ENCODE measurements around the gene CSMD2.
"Not testable (repeated sequence)": the region's sequence is repeated elsewhere in the genome, so short reads cannot be mapped to it uniquely, and the experiment has no call there.

CSMD2 gene

DNA sequence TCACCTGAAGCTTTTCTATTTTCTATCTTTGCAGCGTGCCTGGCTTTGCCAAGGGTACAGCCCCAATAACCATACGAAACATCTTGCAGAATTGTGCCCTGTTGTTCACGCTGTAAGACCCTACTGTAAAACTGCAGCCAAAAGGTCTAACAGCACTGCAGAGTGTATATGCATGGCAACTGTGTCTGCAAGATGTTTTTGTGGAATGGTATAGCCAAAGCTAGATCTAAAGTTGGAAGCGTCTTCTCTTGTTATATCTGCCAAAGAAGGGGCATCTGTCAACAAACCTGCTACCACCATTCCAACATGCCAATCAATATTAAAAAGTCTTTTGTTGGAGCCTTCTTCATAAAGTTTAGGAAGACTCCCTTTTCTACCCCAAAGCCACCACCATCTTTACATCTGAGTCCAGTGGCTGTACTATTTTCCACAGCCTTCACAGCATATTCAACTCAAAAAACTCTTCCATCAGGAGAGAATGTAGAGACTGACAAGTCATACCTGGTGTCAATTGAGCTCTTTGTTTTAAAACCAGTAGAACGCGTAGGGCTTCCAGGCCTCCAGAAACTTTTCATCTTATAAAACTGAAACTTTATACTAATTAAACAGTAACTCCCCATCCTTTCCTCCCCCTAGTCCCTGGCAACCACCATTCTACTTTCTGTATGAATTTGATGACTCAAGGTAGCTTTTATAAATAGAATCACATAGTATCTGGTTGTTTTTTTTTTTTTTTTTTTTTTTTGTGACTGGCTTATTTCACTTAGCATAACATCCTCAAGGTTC is 652.6 kb downstream of the CSMD2 start:
- DNase-seq, result no peak

DNA sequence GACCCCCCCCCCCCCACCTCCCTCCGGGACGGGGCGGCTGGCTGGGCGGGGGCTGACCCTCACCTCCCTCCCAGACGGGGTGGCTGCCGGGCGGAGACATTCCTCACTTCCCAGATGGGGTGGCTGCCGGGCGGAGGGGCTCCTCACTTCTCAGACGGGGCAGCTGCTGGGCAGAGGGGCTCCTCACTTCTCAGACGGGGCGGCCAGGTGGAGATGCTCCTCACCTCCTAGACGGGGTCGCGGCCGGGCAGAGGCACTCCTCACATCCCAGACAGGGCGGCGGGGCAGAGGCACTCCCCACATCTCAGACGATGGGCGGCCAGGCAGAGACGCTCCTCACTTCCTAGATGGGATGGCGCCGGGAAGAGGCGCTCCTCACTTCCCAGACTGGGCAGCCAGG is 655.8 kb downstream of the CSMD2 start:
- not testable (repeated sequence) for DNase-seq

DNA sequence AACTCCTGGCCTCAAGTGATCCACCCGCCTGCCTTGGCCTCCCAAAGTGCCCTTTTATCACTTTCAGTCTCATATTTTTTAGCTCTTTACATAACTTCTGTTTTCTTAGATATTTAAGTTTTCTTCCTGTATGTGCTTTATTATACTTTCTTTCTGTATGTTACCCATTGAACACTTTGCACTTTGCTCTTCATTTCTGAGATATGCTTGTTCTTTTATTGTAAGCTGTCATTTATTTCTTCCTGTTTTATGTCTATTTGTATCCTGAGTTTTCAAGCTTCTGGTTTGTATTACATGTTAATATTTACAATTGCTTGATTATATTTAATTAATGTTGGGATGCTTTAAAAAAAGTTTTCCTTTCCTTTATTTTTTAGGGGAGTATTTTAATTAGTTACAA is 656.9 kb downstream of the CSMD2 start:
- DNase-seq, result no peak

DNA sequence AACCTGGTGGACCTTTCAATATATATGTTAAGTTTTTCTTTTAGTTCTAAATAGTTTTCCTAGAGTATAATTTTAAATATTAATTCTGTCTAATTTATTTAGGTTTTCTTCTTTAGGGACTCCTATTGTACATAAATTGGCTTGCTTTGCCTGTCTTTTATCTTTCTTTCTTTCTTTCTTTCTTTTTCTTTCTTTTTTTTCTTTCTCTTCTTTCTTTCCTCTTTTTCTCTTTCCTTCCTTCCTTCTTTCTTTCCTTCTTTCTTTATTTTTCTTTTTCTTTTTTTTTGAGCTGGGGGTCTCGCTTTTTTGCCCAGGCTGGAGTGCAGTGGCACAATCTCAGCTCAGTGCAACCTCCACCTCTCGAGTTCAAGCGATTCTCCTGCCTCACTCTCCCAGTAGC is 657.4 kb downstream of the CSMD2 start:
- no peak for DNase-seq

DNA sequence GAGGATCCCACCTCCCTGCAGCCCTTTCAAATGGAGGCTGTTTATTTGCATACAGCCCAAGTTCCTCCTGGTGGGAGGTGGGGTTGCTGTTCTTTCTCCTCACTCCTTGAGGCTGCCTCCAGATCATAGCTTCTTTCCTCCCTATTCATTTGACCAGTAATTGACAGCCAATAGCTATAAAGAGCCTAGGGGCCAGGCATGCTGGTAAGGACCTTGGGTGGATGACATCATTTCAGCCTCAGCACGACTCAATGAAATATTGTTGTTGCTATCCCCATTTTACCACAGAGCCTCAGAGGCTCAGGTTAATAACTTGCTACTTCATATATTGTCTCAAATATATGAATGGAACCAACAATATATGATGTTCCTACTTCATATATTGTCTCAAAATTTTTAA is 661.5 kb downstream of the CSMD2 start:
- no peak for DNase-seq

DNA sequence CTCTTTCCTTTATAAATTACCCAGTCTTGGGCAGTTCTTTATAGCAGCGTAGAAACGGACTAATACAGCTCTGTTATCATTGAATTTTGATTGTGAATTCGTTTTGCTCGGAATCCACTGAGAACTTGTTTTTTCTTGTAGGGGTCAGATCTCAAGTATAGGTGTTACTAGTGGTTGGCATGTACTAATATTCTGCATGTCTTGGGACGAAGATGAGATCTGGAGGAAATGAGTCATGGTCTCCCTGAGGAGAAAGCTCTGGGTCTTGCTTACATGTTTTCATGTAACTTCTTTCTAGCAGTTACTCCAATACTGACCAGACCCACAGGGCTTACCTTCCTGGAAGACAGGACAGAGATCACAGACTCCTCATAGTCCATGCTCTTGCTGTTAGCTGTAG is 662.3 kb downstream of the CSMD2 start:
- no peak for DNase-seq

DNA sequence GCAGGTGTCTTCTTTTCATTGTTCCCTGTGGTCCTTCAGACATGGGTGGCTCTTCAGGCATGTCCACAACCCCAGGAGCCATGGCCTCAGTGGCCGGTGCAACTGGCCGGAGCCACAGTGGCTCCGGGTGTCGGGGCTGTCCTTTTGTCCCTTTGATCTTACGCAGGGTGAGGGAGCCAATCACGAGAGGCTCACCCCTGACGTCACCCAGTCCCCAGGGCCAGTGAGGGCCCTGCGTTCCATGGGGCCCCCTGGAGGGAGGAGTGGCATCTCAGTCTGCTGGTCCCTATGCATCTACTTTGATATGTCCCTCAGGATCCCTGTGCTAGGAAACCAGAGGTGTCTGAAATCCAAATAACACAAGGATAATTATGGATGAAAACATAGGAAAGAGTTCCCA is 663.3 kb downstream of the CSMD2 start:
- DNase-seq, result no peak

DNA sequence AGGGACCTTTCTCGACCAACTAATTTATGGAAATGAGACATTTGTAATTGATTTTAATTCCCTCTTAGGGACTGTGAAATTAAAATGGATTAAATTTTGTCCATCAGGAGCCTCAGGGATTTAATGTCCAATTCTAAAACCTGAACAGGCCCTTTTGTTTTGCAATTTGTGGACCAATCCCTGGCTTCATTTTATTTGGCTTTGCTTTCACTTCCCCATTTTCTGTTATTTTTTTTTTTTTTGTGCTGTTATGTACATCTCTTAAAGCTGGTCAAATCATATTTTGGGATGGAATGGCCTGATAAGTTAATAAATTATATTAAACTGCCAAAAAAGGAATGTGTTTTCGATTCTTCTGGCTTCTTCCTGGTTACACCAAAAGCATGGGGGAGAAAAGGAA is 663.7 kb downstream of the CSMD2 start:
- no peak for DNase-seq

DNA sequence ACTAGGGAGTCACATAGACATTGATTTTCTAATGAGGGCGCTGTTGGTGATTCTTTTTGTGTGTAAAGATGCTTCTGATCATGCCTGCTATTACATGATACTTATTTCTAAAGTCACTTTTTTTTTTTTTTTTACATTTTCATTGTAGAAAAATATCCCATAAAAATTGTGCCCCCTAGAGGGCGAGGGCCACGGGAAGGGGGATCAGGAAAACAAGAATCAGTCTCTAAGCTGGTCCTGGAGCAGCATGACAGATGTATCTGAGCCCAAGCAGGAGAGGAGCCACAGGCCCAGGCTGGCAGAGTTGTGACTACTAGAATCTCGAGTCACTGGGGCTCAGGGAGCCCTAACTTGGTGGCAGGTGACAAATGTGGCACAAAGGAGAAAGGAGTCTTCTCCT is 664.5 kb downstream of the CSMD2 start:
- DNase-seq, result no peak

DNA sequence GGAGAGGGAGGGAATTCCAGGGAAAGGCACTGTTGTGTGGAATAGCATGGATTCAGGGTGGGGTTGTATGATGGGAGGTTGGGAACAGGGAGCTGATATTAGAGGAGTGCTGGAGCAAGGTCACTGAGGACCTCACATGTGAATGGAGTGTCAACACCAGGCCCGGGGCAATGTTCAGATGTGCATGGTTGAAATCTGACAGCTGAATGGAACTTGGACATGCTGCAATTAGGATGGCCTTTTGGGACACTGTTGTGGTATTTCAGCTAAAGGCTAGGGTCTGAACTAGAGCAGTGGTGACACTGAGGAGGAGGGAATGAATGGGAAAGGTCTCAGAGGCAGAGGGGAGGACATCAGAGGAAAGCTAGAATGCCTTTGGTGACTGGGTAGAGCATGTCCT is 667.6 kb downstream of the CSMD2 start:
- DNase-seq, result no peak

DNA sequence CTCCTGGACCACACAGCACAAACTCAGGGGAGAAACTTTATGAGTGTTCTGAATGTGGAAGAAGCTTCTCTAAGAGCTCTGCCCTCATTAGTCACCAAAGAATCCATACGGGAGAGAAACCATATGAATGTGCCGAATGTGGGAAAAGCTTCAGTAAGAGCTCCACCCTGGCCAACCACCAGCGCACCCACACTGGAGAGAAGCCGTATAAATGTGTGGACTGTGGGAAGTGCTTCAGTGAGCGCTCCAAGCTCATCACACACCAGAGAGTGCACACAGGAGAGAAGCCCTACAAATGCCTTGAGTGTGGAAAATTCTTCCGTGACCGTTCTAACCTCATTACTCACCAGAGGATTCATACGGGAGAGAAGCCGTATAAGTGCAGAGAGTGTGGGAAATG is 670.1 kb downstream of the CSMD2 start:
- no peak for DNase-seq

DNA sequence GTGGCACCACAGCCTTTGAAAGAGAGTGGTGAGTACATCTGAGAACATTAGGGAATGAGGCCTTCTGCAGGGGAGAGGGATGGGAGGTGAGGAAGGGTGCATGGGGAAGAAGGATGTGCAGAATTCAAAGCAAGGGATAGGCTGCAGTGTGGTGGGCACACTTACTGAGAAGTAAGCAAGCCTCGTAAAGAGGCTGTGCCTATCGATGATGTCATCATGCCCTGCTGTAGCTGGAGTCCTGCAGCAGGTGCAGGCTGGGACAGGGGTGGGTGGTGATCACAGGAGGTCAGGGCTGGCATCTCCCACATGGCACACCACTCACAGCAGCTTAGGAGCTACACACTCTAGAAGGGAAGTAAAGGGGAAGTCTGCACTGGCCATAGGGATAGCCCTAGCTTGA is 676.4 kb downstream of the CSMD2 start:
- no peak for DNase-seq

DNA sequence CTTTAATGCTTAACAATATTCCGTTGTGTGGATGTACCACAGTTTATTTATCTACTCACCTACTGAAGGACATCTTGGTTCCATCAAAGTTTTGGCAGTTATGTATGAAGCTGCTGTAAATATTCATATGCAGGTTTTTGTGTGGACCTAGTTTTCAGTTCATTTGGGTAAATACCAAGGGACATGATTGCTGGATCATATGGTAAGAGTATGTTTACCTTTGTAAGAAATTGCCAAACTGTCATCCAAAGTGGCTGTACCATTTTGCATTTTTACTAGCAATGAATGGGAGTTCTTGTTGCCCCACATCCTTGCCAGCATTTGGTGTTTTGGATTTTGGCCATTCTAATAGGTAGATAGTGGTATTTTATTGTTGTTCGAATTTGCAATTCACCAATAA is 682.6 kb downstream of the CSMD2 start:
- no peak for DNase-seq

DNA sequence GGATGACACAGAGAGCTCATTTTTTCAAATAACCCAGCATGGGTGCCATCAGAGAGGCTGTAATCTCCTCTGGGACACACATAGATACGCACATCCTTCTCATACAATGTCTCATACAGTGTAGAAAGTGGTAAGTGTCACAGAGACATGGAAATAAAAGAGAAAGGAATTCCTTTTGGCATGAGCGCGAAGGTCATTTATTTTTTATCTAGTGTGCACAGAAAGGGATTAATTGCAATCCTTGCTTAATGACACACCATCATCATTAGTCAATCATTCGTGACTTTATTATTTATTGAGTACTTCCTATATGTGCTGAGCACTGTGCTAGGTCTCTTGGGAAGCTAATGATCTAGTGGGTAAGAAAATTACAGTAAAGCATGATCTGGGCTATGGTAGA is 687.6 kb downstream of the CSMD2 start:
- no peak for DNase-seq

DNA sequence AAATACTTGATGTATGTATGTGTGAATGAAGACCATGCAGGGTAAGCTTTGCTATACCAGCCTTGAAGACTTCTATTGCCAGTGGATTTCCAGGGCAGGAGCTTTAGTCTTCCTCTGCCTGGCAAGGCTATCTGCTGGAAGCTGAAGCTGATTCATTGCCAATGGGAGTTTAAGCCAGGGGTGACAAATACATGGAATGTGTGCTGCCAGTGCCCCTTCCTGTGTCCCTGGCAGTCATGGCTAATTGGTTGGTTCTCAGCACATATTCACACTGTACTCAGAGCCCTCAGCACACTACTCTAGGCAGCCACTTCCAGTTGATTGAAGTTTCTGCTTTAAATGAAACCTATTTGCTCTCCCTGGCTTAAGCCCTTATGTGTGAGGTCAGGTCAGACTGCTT is 691.1 kb downstream of the CSMD2 start:
- no peak for DNase-seq

DNA sequence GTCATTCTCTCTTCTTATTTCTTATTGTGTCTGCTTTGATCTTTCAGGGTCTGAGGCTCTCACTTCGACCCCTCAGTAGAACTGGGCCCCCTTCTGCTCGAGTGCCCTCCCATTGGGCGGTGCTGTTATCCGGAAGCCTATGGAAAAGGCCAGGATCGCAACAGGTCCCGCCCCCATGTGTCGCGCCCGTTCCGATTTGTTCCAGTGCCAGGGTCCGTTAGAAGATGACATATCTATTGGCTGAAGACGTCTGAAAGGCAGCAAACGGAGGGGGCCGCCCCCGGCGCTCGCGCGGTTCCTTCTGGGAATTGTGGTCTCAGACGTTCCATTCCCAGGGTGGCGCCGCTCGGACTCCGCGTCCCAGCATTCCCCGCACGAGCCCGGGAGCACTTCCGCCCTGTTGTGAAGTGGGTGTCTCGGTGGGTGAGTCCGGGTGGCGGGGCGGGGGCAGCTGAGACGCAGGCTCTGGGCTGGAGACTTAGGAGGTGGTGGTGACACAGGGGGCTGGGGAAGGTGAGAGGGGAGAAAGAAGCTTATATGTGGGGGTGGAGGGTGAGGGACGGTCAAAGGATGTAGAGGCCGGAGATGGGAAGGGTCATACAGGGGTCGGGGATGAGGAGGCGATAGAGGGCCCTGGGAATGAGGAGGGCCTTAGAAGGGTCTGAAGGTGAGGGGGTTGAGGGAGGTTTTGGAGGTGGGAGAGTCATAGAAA is 692.6 kb downstream of the CSMD2 start, which contains the start of gene ZSCAN20:
Gene ZSCAN20, plus strand, starts transcription at position 377 of the 712 bp plus-strand sequence. CDS start 6,644 bp downstream, outside the sequence.
- DNase-seq, result peak; percentile 92

DNA sequence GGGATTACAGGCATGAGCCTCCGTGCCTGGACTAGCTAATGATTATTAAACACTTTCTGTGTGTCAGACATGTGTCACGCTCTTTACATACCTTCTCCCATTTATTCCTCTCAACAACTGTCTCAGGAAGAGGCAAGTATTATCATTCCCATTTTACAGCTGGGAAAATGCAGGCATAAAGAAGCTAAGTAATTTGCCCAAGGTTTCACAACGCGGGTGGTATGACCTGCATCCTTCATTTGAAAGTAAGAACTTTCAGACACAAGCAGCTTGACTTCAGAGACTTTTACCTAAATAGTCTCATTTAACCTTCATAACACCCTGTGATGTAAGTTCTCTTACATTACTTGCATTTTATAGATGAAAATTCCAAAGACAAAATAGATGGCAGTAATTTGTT is 693.6 kb downstream of the CSMD2 start:
- DNase-seq, result no peak

DNA sequence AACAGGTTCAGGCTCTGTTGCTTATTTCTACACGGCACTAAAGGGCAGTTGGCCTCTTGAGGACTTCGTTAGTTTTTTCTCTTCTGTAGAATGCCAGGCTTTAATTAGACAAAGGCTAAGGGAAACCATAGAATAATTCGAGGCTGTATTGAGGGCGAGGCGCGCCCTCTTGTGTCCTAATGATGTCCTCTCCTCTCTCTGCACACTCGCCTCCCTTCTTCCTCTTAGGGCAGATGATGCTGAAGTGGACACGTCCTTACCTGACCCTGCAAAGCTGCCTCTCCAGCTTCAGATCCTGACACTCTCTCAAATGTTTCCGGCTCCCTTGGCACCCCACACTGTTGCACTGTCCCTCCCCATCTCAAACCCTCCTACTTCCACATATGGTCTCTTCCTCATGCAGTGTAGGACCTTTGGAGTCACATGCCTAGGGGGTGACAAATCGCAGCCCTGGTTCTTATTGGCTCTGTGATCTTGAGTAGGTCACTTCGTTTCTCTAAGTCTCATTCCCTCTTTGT is 694.5 kb downstream of the CSMD2 start:
- DNase-seq, result peak; percentile 54

DNA sequence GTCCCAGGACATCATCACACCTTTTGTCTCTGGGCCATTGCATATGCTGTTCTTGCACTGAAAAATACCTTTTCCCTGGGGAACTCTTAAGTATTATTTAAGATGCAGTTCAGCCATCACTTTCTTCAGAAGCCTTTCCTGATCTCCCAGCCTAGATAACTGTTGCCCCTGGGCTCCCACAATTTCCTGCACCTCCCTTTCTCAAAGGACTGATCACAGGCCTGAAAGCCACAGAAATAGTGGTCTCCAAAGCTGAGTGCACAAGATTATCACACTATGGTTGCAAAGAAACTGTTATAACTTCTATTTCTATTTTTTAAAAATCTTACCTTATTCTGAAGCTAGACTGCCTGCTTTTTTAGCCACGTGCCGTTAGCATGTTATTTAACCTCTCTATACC is 695.3 kb downstream of the CSMD2 start:
- no peak for DNase-seq

DNA sequence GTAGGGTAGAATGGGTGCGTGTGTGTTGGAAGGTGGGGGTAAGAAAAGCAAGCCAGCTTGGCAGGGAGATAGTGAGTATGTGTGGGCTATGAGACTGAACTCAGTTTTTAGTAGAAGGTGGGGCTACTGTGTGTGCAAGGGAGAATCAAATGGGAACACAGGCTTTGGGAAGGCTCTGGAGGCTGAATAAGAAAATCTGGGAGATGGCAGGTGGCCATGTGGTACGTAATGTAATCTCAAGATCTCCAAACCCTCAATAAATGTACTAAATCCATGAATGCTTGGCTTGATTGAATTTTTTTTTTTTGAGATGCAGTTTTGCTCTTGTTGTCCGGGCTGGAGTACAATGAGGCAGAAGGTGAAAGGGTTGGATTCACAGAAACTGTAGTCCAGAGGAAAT is 696.1 kb downstream of the CSMD2 start:
- DNase-seq, result no peak

DNA sequence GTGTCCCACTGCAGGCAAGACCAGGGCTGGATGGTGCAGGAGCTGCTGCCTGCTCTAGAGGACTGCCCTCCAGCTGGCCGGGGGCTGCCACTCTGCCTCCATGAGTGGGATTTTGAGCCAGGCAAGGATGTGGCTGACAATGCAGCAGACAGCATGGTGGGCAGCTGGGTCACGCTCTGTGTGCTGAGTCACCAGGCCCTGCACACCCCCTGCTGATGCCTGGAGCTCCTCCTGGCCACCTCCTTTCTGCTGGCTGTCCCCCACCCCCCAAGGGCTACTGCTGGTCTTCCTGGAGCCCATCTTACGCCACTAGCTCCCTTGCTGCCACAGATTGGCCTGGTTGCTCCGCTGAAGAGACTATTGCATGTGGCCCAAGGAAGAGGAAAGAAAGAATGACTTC is 696.5 kb downstream of the CSMD2 start:
- no peak for DNase-seq

DNA sequence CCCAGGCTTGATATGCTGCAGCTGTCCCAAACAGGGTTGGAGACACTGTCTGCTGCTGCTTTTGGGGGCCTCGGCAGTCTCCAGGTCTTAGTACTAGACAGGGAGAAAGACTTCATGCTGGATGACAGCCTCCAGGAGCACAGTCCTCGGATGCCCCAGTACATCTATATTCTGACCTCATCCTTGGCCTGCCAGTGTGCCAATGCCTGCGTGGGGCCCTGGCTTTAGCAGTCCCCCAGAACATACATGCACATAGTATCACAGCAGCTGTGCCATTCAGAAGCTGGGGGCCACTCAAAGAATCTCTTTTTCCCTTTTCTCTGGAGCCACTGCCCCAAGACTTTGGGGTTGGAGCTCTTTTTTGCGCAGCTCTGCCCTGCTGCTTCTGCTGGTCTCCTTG is 697.0 kb downstream of the CSMD2 start:
- DNase-seq, result no peak

DNA sequence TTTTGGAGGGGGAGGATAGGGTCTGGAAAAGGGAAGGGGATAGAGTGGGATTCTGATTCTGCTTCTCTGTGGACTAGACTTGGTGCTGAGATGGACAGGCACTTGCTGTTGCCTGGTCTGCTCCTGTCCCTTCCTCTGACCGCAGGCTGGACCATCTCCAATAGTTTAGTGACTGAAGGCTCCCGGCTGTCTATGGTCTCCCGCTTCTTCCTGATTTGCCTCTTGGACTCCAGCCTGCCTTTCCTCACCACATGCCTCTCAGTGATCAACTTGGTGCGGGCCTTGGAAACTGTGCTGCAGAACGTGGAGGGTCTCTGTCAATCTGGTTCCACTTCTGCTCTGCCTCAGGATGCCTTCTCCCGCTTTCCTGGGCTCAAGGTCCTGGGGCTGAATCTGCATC is 698.9 kb downstream of the CSMD2 start:
- DNase-seq, result no peak

DNA sequence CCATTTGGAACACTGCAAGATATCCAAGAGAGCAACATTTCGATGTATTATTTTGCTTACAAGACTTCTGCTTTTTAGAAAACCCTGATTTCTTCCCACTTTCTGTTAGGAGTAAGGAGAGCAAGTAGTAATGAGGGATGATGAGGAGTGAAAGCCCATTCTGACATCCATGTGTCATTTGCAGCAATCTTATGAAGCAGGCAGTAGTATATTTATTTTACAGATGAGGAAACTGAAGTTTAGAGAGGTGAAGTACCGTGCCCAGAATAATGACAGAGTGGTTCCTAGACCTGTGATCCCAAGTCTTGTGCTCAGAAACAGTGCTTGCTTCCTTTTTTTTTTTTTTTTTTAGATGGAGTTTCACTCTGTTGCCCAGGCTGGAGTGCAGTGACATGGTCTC is 699.7 kb downstream of the CSMD2 start:
- no peak for DNase-seq
